B cell (primary cell): ENCODE data around the gene TMEM35A. TPM values are rescaled to one million over a fixed set of nuclear protein-coding genes. Genes with fewer than 3 reads are reported as not detected.

Experiments used
- ATAC-seq: fragments of 200-7000 bp; cut with Tn5 transposase; one replicate; pipeline ENCODE4 v1.10.0; 2021; ENCODE audit warnings: low read depth, mild to moderate bottlenecking, moderate number of reproducible peaks, moderate library complexity
- CTCF ChIA-PET: fragments of 350-600 bp; sonication (Branson Sonifier 250); formaldehyde crosslinking; loops from one replicate; lab custom pipeline; 2021; ENCODE audit warnings: antibody characterized with exemption, inconsistent platforms; lab: Charles Lee
- POLR2A ChIA-PET: fragments of 350-600 bp; sonication (Branson Sonifier 250); formaldehyde crosslinking; loops from one replicate; lab custom pipeline; 2021; ENCODE audit warnings: antibody characterized with exemption; lab: Charles Lee
- DNase-seq: peaks from one replicate; pipeline ENCODE4 v3.0.0; 2013
- H2AFZ ChIP-seq: 2 replicates; pipeline ENCODE4 v1.6.1; 2012; ENCODE audit warnings: mild to moderate bottlenecking, low read depth, low read length; ENCODE audit not compliant: insufficient read depth, poor library complexity, severe bottlenecking
- H3K27ac ChIP-seq, 2 donors: 1 replicate in 1 of 2; 2 replicates in 1 of 2; pipeline ENCODE4 v1.5.1; 2012 to 2013; ENCODE audit warnings: low read length in 2 of 2, mild to moderate bottlenecking in 2 of 2, moderate library complexity in 1 of 2
- H3K27me3 ChIP-seq, 4 experiments: fragments of 200-600 bp in 1 of 4; sonication (generic) in 1 of 4; replicated peaks in 1 of 4; 1 replicate in 2 of 4; 2 replicates in 2 of 4; pipeline versions ENCODE4 v1.6.1 to v1.7.0; 2013 to 2016; ENCODE audit warnings: low read length in 3 of 4, mild to moderate bottlenecking in 2 of 4, mixed read lengths in 1 of 4, moderate library complexity in 1 of 4; ENCODE audit not compliant: insufficient read depth in 4 of 4, control insufficient read depth in 3 of 4; ENCODE audit errors: control extremely low read depth in 1 of 4
- H3K36me3 ChIP-seq, 2 experiments: replicated peaks in 1 of 2; 1 replicate in 1 of 2; 2 replicates in 1 of 2; pipeline versions ENCODE4 v1.6.1 to v1.7.1; 2013; ENCODE audit warnings: low read length in 1 of 2; ENCODE audit not compliant: insufficient read depth in 2 of 2, control insufficient read depth in 1 of 2; ENCODE audit errors: control extremely low read depth in 1 of 2, extremely low read depth in 1 of 2
- H3K4me1 ChIP-seq, 2 donors: fragments of 200-600 bp in 1 of 2; sonication (generic) in 1 of 2; 1 replicate in 1 of 2; 2 replicates in 1 of 2; pipeline versions ENCODE4 v1.5.1 to v1.6.1; 2013 to 2017; ENCODE audit warnings: low read length in 2 of 2; ENCODE audit not compliant: control insufficient read depth in 2 of 2, insufficient read depth in 2 of 2
- H3K4me2 ChIP-seq: replicated peaks from 2 replicates; pipeline ENCODE3; 2012; ENCODE audit warnings: mild to moderate bottlenecking, low read depth, low read length; ENCODE audit not compliant: poor library complexity, severe bottlenecking
- H3K4me3 ChIP-seq, 5 experiments: fragments of 200-600 bp in 1 of 5; sonication (generic) in 1 of 5; 1 replicate in 3 of 5; 2 replicates in 2 of 5; pipeline versions ENCODE4 v1.5.1 to v1.7.0; 2011 to 2016; ENCODE audit warnings: low read length in 4 of 5, mild to moderate bottlenecking in 4 of 5, low read depth in 2 of 5, control low read depth in 1 of 5, moderate library complexity in 1 of 5; ENCODE audit not compliant: insufficient read depth in 1 of 5; ENCODE audit errors: control extremely low read depth in 1 of 5, extremely low read depth in 1 of 5
- H3K79me2 ChIP-seq: fragments of 200-600 bp; sonication (generic); one replicate; pipeline ENCODE4 v1.6.0; 2016; ENCODE audit warnings: low read length; ENCODE audit not compliant: control insufficient read depth, insufficient read depth
- H3K9ac ChIP-seq: fragments of 200-600 bp; sonication (generic); 2 replicates; pipeline ENCODE4 v1.6.1; 2017; ENCODE audit warnings: mild to moderate bottlenecking, low read length, moderate library complexity
- H3K9me3 ChIP-seq, 3 donors: one replicate each; pipeline versions ENCODE4 v1.6.1 to v1.7.1; 2013; ENCODE audit warnings: low read length in 2 of 3; ENCODE audit not compliant: control insufficient read depth in 2 of 3, insufficient read depth in 1 of 3; ENCODE audit errors: control extremely low read depth in 1 of 3
- H4K20me1 ChIP-seq: 2 replicates; pipeline ENCODE4 v1.6.0; 2012; ENCODE audit warnings: mild to moderate bottlenecking, low read length; ENCODE audit not compliant: insufficient read depth, control insufficient read depth, poor library complexity, severe bottlenecking
- H3K27ac Mint-ChIP-seq: one replicate; pipeline ENCODE4 v1.8.0; 2021; ENCODE audit warnings: mixed read lengths
- H3K27me3 Mint-ChIP-seq: one replicate; pipeline ENCODE4 v1.8.0; 2021; ENCODE audit warnings: mixed read lengths
- H3K4me1 Mint-ChIP-seq: one replicate; pipeline ENCODE4 v1.8.0; 2021; ENCODE audit warnings: mixed read lengths
- H3K4me3 Mint-ChIP-seq: one replicate; pipeline ENCODE4 v1.8.0; 2021; ENCODE audit warnings: mixed read lengths
- H3K9me3 Mint-ChIP-seq: one replicate; pipeline ENCODE4 v1.8.0; 2022; ENCODE audit warnings: mixed read lengths; ENCODE audit not compliant: insufficient read depth
- EZH2 ChIP-seq: IDR thresholded peaks from 2 replicates; pipeline ENCODE4 v1.6.1; 2012; ENCODE audit warnings: borderline replicate concordance, low read depth, mild to moderate bottlenecking, moderate library complexity, low read length; ENCODE audit not compliant: insufficient read depth, poor library complexity, severe bottlenecking
- WGBS: methylation state at CpG from one replicate; pipeline ENCODE4 v1.1.5; 2013; ENCODE audit warnings: missing lambda C conversion rate; ENCODE audit not compliant: insufficient coverage; 5-methylcytosine and 5-hydroxymethylcytosine counted together
- intact Hi-C: fragments of 100-400 bp; cut with micrococcal nuclease; formaldehyde crosslinking; loops from one replicate; pipeline ENCODE4 v1.10.0; 2022
- polyA plus RNA-seq: library from polyadenylated mRNA; depleted of rRNA; stranded (reverse); fragments of >200 nt; gene quantifications from 2 replicates; pipeline ENCODE4 v1.2.3, GENCODE V29; 2012
- total RNA-seq, 2 donors: library from RNA; stranded (reverse); fragments of 120-200 nt in 1 of 2; gene quantifications; 1 replicate in 1 of 2; 2 replicates in 1 of 2; pipeline versions ENCODE4 v1.2.3 to v1.2.4, GENCODE V29; 2013 to 2022
- TF ChIP-seq, protein P1 (sequence below): fragments of 200-600 bp; IDR thresholded peaks from one replicate; pipeline ENCODE4 v1.8.0; 2022; ENCODE audit warnings: antibody characterized with exemption, mild to moderate bottlenecking

TMEM35A gene
- total and polyA plus RNA-seq, 2 donors (not counting 1 experiment from before 2014, with no cell fraction given): not detected

DNA sequence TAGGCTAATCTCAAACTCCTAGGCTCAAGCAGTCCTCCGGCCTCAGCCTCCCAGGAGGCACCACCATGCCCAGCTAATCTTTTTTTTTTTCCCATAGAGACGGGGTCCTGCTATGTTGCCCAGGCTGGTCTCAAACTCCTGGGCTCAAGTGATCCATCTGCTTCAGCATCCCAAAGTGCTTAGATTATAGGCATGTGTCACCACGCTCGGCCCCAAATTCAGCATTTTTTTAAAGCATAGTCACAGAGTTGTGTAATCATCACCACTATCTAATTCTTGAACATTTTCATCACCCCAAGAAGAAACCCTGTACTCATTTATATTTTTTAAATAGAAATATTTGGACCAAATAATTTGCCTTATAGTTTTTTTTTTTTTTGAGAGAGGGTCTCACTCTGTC is 29.6 kb downstream of the TMEM35A start:
- no peak for TF ChIP-seq EZH2
- TF ChIP-seq, protein P1, sequence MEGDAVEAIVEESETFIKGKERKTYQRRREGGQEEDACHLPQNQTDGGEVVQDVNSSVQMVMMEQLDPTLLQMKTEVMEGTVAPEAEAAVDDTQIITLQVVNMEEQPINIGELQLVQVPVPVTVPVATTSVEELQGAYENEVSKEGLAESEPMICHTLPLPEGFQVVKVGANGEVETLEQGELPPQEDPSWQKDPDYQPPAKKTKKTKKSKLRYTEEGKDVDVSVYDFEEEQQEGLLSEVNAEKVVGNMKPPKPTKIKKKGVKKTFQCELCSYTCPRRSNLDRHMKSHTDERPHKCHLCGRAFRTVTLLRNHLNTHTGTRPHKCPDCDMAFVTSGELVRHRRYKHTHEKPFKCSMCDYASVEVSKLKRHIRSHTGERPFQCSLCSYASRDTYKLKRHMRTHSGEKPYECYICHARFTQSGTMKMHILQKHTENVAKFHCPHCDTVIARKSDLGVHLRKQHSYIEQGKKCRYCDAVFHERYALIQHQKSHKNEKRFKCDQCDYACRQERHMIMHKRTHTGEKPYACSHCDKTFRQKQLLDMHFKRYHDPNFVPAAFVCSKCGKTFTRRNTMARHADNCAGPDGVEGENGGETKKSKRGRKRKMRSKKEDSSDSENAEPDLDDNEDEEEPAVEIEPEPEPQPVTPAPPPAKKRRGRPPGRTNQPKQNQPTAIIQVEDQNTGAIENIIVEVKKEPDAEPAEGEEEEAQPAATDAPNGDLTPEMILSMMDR: no peak
- no peak overlapping the region for H3K9ac ChIP-seq
- no peaks in the 10 kb centered on the region for H3K36me3 ChIP-seq
- H3K4me2 ChIP-seq: no peak overlapping the region
- no peak overlapping the region for H3K4me3 Mint-ChIP-seq
- no peaks in the 10 kb centered on the region for H3K27me3 ChIP-seq
- H2AFZ ChIP-seq: no peak overlapping the region
- no peaks in the 10 kb centered on the region for H3K79me2 ChIP-seq
- H3K4me1 ChIP-seq: no peaks in the 10 kb centered on the region
- POLR2A ChIA-PET: no interaction called here
- intact Hi-C loops: no loop called here
- no peaks in the 10 kb centered on the region for H4K20me1 ChIP-seq
- H3K27ac ChIP-seq: no peak overlapping the region
- no peak overlapping the region for H3K4me3 ChIP-seq
- DNase-seq (no peak), ATAC-seq (no peak)
- H3K4me1 Mint-ChIP-seq: no peaks in the 10 kb centered on the region
- H3K27me3 Mint-ChIP-seq: no peaks in the 10 kb centered on the region
- H3K9me3 Mint-ChIP-seq: no peaks in the 10 kb centered on the region
- no peaks in the 10 kb centered on the region for H3K9me3 ChIP-seq
- WGBS: no CpG with 5 or more reads among the region's 4 CpGs
- no peak overlapping the region for H3K27ac Mint-ChIP-seq
- CTCF ChIA-PET: no interaction called here

DNA sequence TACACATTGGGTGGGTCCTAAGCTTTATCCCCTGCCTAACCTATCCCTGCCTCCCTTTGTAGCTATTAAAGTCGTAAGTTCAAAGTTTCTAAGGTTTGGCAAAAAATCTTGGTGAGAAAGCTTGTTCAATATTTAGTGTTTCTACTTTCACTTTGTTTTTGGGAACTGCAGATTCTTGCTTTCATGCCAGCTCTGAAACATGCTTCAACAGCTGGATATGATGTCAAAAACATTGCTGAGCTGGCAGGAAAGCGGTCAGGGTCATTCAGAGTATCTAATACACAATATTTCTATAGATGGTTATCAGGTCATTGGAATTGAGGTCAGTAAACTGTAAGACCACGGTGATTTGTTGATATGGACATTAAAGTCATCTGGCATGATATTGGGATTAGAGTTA is 39.0 kb downstream of the TMEM35A start:
- DNase-seq: no peak
- WGBS: 100% methylated on average over 1 of the region's 3 CpGs
- ChIA-PET POLR2A (no interaction called here), CTCF (no interaction called here)
- H3K4me1 Mint-ChIP-seq: no peaks in the 10 kb centered on the region
- no peak overlapping the region for H3K9ac ChIP-seq
- H4K20me1 ChIP-seq: no peaks in the 10 kb centered on the region
- H3K4me2 ChIP-seq: no peak overlapping the region
- ATAC-seq: no peak
- no peaks in the 10 kb centered on the region for H3K27me3 ChIP-seq
- TF ChIP-seq EZH2: no peak
- TF ChIP-seq, protein P1: no peak
- H2AFZ ChIP-seq: no peak overlapping the region
- no peaks in the 10 kb centered on the region for H3K4me1 ChIP-seq
- H3K4me3 Mint-ChIP-seq: no peak overlapping the region
- no peaks in the 10 kb centered on the region for H3K36me3 ChIP-seq
- H3K27ac Mint-ChIP-seq: no peak overlapping the region
- H3K27ac ChIP-seq: no peak overlapping the region
- H3K9me3 ChIP-seq: no peaks in the 10 kb centered on the region
- intact Hi-C loops: no loop called here
- no peaks in the 10 kb centered on the region for H3K9me3 Mint-ChIP-seq
- H3K27me3 Mint-ChIP-seq: no peaks in the 10 kb centered on the region
- H3K4me3 ChIP-seq: no peak overlapping the region
- no peaks in the 10 kb centered on the region for H3K79me2 ChIP-seq
